ENCODE results near the gene OSBPL10. TPM values are rescaled to one million over a fixed set of nuclear protein-coding genes. Genes with fewer than 3 reads are reported as not detected.

The OSBPL10 gene
- total RNA-seq, 1 donor from 2014 or later, result 5.3 TPM

DNA sequence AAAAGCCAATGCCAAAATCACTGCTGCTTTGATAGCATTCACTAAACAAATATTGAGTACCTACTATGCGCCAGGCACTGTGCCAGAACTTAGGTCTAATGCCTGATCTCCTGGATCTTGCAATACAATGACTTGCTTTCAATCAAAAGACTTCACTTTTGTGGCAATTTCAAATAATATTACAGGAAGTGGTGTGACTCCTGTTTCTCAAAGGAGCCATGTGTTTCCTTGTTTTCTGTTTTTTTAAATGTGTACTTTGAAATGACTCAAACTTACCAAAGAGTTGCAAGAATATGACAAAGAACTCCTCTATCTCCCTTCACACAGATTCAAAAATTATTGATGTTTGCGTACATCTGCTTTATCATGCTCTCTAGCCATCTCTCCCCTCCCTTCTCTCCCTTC, 18.3 kb downstream of the OSBPL10 start:
- no peak for DNase-seq
- intact Hi-C loops (cut with micrococcal nuclease), result no loop called here
- no peak for ATAC-seq

DNA sequence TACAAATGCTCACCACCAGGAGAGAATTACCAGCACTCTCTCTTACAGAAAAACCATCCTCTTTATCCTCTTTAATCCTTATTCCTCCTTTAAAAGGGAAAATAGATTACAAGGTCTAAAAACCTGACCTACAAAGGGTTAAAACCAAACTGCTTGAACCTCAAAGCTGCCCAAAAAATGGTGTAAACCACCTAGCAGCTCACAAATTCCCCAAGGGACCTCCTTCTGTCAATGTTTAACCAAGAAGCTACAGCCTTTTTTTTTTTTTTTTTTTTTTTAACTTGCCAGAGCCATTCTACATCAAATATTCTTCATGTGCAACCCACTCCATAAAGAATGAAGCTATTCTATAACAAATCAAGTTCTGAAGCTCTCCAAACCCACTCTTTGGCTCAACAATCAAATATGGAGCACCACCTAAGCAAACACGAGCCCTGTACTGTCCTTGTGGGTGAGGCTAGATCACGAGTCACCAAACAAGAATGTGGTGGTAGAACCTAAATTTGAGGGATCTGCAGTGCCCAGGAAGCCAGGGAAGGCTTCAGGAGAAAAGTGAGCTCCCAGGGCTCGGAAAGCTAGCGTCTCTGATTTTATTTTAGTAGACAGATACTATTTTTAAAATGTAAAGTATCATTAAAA, 20.1 kb downstream of the OSBPL10 start:
- ATAC-seq (no peak), DNase-seq (no peak)
- intact Hi-C loops (cut with micrococcal nuclease), result no loop called here

- DNase-seq (no peak), ATAC-seq (peak; percentile 61)
- intact Hi-C loops (cut with micrococcal nuclease), result no loop called here
Measured at GRCh38 chr3:31959951-31960792, 20.9 kb downstream of the OSBPL10 start.

GRCh38 chr3:31959251-31959650, 21.8 kb downstream of the OSBPL10 start:
- DNase-seq (no peak), ATAC-seq (no peak)
- intact Hi-C loops (cut with micrococcal nuclease), result no loop called here

- ATAC-seq (peak; percentile 76), DNase-seq (no peak)
- intact Hi-C loops (cut with micrococcal nuclease), result no loop called here
Measured at GRCh38 chr3:31958701-31959152, 22.3 kb downstream of the OSBPL10 start.

DNA sequence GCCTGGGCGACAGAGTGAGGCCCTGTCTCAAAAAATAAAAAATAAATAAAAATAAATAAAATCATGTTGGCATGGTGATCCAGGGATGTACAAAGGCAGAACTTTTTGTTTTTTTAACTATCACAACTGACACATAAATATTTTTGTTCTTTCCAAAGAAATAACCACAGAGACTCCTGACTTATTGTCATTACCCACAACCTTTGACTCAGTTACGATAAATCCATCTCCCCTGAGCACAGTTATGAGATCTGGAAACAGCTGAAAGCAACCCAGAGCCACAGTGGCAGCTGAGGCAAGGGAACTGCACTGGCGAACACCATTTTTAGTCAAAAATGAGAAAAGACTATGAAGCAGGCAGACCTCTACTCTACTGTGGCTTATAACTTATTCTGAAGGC, 24.0 kb downstream of the OSBPL10 start:
- no peak for ATAC-seq
- no peak for DNase-seq
- intact Hi-C loops (cut with micrococcal nuclease), result no loop called here

GRCh38 chr3:31955581-31955980, 25.5 kb downstream of the OSBPL10 start:
- ATAC-seq, result no peak
- intact Hi-C loops (cut with micrococcal nuclease), result no loop called here
- no peak for DNase-seq

DNA sequence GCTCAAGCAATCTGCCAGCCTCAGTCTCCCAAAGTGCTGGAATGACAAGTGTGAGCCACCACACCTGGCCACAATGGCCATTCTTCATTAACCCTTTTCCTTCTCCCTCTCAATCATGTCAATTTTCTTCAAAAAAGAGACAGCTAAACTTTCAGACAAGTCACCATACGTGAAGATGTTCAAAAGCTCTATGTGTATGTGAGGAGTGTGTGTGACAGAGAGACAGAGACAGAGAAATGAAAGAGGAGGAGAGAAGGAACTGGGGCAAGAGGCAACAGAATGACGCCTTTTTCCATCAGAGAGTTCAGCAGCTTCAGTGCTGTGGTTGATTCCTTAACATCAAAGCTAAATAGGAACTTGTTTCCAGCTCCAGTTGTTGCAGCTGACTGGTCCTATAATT, 27.4 kb downstream of the OSBPL10 start:
- intact Hi-C loops (cut with micrococcal nuclease), result no loop called here
- ATAC-seq, result no peak
- no peak for DNase-seq

GRCh38 chr3:31953091-31953490, 28.0 kb downstream of the OSBPL10 start:
- intact Hi-C loops (cut with micrococcal nuclease), result no loop called here
- ATAC-seq (no peak), DNase-seq (no peak)

DNA sequence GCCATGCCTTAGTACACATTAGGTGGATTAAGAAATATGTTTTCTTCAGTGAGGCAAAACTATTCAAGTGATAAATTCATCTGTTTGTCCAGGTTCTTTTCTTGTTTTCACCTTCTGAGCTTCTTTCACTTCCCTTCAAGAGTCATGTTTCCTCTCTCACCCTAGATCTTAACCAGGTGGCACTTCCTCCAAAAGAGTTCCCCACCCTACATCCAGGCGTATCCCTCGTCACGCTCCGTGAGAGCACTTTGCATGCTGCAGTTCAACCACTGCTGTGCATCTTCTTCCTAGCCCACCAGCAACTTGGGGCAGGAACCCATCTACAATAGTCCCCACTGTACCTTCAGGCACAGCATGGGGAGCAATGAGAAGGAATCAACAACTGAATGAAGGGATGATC, 28.9 kb downstream of the OSBPL10 start:
- ATAC-seq (no peak), DNase-seq (no peak)
- intact Hi-C loops (cut with micrococcal nuclease), result no loop called here

DNA sequence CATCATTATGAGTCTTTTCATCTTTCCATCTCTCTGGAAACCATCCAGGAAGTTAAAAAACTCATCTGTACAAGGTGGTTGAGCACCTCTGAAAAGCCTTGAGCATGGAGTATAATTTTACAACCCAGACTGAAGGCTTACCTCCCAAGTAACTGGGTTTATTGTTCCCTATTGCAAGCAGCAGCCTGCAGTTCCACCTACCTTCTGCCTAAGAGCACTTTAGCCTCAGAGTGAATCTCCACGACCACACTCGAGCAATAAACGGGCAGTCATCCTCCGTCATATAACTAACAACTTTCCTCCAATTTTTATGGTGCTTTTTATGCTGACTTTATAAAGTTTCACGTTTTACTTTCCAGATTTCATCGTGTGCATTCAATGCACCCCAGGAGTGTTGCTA, 32.8 kb downstream of the OSBPL10 start:
- no peak for DNase-seq
- intact Hi-C loops (cut with micrococcal nuclease), result no loop called here
- ATAC-seq, result no peak

DNA sequence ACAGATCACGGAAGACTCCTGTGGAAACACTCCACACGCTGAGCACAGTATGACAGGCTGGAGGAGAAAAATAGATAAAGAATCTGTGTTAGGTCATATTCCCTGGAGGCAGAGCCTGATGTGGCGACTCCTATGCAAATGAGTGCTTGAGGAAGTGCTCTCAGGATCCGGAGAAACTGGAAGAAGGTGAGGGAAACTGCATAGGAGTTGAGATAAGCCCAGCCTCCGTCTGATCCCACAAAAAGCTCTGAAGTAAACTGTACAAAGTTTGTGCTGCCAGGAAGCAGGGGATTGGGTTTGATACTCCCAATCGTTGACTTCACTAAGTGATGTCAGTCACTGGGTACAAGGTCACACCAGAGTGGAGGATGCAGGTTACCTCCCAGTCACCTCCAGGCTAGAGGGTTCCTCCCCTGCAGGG, 33.4 kb downstream of the OSBPL10 start:
- ATAC-seq (no peak), DNase-seq (no peak)
- intact Hi-C loops (cut with micrococcal nuclease), result no loop called here

GRCh38 chr3:31947162-31947561, 33.9 kb downstream of the OSBPL10 start:
- no peak for DNase-seq
- intact Hi-C loops (cut with micrococcal nuclease), result no loop called here
- peak; percentile 36 for ATAC-seq

GRCh38 chr3:31946484-31947081, 34.5 kb downstream of the OSBPL10 start:
- intact Hi-C loops (cut with micrococcal nuclease), result no loop called here
- ATAC-seq, result peak; percentile 31
- DNase-seq, result no peak

DNA sequence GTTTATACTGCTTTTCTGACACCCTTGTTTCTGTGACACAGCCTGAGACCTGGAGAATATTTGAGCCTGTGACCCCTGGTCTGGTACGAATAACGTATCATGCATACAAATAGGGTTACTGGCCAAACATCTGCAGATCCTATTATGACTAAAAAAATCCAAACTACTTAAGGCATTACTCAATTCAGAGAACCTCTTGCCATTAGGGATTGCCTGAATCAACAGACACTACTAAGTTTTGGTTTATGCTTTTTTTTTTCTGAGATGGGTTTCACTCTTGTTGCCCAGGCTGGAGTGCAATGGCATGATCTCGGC, 35.4 kb downstream of the OSBPL10 start:
- intact Hi-C loops (cut with micrococcal nuclease), result no loop called here
- ATAC-seq (peak; percentile 79), DNase-seq (no peak)

- DNase-seq (no peak), ATAC-seq (no peak)
Measured at GRCh38 chr3:31943041-31943440, 38.0 kb downstream of the OSBPL10 start.

GRCh38 chr3:31942446-31942845, 38.6 kb downstream of the OSBPL10 start:
- intact Hi-C loops (cut with micrococcal nuclease), result no loop called here
- ATAC-seq (no peak), DNase-seq (no peak)

More at GRCh38 chr3:31943041-31943440, 38.0 kb downstream of the OSBPL10 start:
- intact Hi-C loops (cut with micrococcal nuclease), result no loop called here

- DNase-seq (no peak), ATAC-seq (no peak)
- intact Hi-C loops (cut with micrococcal nuclease), result no loop called here
Measured at GRCh38 chr3:31937225-31937624, 43.8 kb downstream of the OSBPL10 start.

DNA sequence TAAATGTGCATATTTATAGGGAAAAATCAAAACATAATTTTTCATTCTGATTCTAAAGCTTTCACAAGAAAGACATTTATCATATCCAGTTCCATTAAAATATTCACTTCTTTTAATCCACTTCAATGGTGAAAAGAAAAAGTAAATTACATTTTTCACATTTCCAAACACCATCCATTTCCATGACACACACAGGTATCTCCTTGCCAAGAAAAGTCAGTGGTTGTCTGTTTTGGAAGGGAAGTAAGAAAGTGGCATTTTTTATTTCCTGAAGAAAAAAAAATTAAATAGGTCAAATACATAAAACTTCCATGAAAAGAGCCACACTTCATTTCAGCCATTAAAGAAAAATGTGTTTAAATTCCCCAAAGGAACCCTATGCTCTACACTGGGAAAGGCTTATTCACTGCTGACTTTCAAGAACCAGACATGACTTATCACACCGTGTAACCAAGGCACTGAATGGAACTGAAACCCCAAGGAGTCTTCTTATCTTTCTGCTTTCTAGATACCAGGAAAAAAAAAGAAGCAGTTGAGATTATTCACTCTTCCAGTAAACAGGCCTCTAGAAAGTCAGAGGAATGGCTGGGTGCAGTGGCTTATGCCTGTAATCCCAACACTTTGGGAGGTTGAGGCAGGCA, 44.5 kb downstream of the OSBPL10 start:
- intact Hi-C loops (cut with micrococcal nuclease), result no loop called here
- DNase-seq (no peak), ATAC-seq (peak; percentile 39)

DNA sequence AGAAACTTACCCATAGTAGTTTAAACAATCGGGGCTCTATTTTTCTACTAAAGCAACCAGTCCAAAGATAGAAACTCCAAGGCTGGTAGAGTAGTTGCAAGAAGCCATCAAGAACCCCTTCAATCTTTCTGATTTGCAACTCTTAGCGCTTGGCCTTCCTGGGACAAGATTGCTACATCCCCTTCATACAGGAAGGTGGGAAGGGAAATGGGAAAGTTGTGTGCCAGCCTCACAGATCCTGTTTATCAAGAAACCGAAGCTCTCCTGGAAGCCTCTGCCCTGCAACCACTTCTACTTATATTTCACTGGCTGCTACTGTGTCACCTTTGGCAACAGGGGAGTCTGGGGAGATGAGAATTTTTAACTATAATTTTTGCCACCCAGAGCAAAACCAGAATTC, 46.2 kb downstream of the OSBPL10 start:
- DNase-seq, result no peak
- no peak for ATAC-seq
- intact Hi-C loops (cut with micrococcal nuclease), result no loop called here

Measured in left ventricle myocardium superior (tissue), 1 donor.